HG03039 (cell line): ENCODE data around the gene KSR2.

Experiments used
- ATAC-seq: cut with Tn5 transposase; IDR thresholded peaks from one replicate; pipeline ENCODE4 v1.9.1; 2021; ENCODE audit warnings: mild to moderate bottlenecking, moderate library complexity; ENCODE audit not compliant: unreplicated experiment

KSR2 gene

GRCh38 chr12:117968151-117968789 lies 520 bp downstream of the KSR2 start:
- ATAC-seq = no peak

GRCh38 chr12:117967512-117967911 lies 1.3 kb downstream of the KSR2 start:
- ATAC-seq = no peak

GRCh38 chr12:117967043-117967442 lies 1.7 kb downstream of the KSR2 start:
- no peak for ATAC-seq

- ATAC-seq = no peak
Observed at GRCh38 chr12:117966511-117966910, 2.3 kb downstream of the KSR2 start.

- no peak for ATAC-seq
Observed at GRCh38 chr12:117963836-117964235, 5.0 kb downstream of the KSR2 start.

GRCh38 chr12:117936722-117937484 lies 31.9 kb downstream of the KSR2 start:
- ATAC-seq = no peak

- ATAC-seq = no peak
Observed at GRCh38 chr12:117933545-117933944, 35.2 kb downstream of the KSR2 start.

GRCh38 chr12:117926391-117926899 lies 42.3 kb downstream of the KSR2 start:
- no peak for ATAC-seq

- ATAC-seq = no peak
Observed at GRCh38 chr12:117921929-117922777, 46.6 kb downstream of the KSR2 start.

GRCh38 chr12:117919479-117919878 lies 49.3 kb downstream of the KSR2 start:
- no peak for ATAC-seq

- ATAC-seq = no peak
Observed at GRCh38 chr12:117914686-117915085, 54.1 kb downstream of the KSR2 start.

GRCh38 chr12:117912756-117913155 lies 56.0 kb downstream of the KSR2 start:
- no peak for ATAC-seq

GRCh38 chr12:117908411-117908810 lies 60.4 kb downstream of the KSR2 start:
- no peak for ATAC-seq

- no peak for ATAC-seq
Observed at GRCh38 chr12:117907108-117907689, 61.6 kb downstream of the KSR2 start.

GRCh38 chr12:117904051-117904450 lies 64.7 kb downstream of the KSR2 start:
- no peak for ATAC-seq

GRCh38 chr12:117903110-117903840 lies 65.5 kb downstream of the KSR2 start:
- no peak for ATAC-seq

- ATAC-seq = no peak
Observed at GRCh38 chr12:117901631-117902030, 67.2 kb downstream of the KSR2 start.

- ATAC-seq = no peak
Observed at GRCh38 chr12:117900561-117900960, 68.2 kb downstream of the KSR2 start.

- no peak for ATAC-seq
Observed at GRCh38 chr12:117897372-117898161, 71.2 kb downstream of the KSR2 start.

GRCh38 chr12:117896009-117896408 lies 72.8 kb downstream of the KSR2 start:
- ATAC-seq = no peak
